Dendritic cell treated with granulocyte-macrophage colony-stimulating factor and Interleukin-4, amounts not matched to agents 40 ng/mL and 50 ng/mL, for 4 days (primary cell): ENCODE data around the gene C3orf22.
"Not testable (repeated sequence)": the region's sequence is repeated elsewhere in the genome, so short reads cannot be mapped to it uniquely, and the experiment has no call there.

Experiments
- H3K27ac Mint-ChIP-seq: one replicate; pipeline ENCODE4 v1.8.0; 2022; ENCODE audit warnings: mild to moderate bottlenecking, mixed read lengths
- H3K27me3 Mint-ChIP-seq: one replicate; pipeline ENCODE4 v1.8.0; 2022; ENCODE audit warnings: mild to moderate bottlenecking, mixed read lengths
- H3K36me3 Mint-ChIP-seq: one replicate; pipeline ENCODE4 v1.8.0; 2022; ENCODE audit warnings: low read depth, mixed read lengths
- H3K4me1 Mint-ChIP-seq: one replicate; pipeline ENCODE4 v1.8.0; 2022; ENCODE audit warnings: low read depth, mixed read lengths
- H3K4me3 Mint-ChIP-seq: one replicate; pipeline ENCODE4 v1.8.0; 2022; ENCODE audit warnings: mild to moderate bottlenecking, moderate library complexity, mixed read lengths
- H3K9me3 Mint-ChIP-seq: one replicate; pipeline ENCODE4 v1.8.0; 2022; ENCODE audit warnings: mixed read lengths
- intact Hi-C: fragments of 100-400 bp; cut with micrococcal nuclease; formaldehyde crosslinking; loops from one replicate; pipeline ENCODE4 v1.15.0; 2022

C3orf22 gene, protein sequence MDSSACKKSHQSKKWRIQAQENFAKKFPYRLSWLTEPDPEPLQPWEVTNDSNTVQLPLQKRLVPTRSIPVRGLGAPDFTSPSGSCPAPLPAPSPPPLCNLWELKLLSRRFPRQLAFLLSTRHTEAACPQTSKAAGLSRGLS

GRCh38 chr3:126558336-126559071 is at the start of gene C3orf22:
TSS of gene C3orf22 (minus strand) at chr3:126558932. CDS start at chr3:126553390, 5,542 bp downstream.
- no peaks in the 10 kb centered on the region for H3K36me3 Mint-ChIP-seq
- no peak within 1 kb of the TSS for H3K27ac Mint-ChIP-seq
- no peaks in the 10 kb centered on the region for H3K4me1 Mint-ChIP-seq
- peaks cover 2% of the 10 kb centered on the region for H3K27me3 Mint-ChIP-seq
- H3K4me3 Mint-ChIP-seq: no peak within 1 kb of the TSS
- intact Hi-C loops: no loop called here
- no peaks in the 10 kb centered on the region for H3K9me3 Mint-ChIP-seq

GRCh38 chr3:126607214-126607908 is 48.6 kb upstream of the C3orf22 start:
- intact Hi-C loops: no loop called here
- Mint-ChIP-seq H3K27me3 (no peaks in the 10 kb centered on the region), H3K36me3 (peaks cover 6% of the 10 kb centered on the region), H3K4me3 (no peak overlapping the region), H3K9me3 (no peaks in the 10 kb centered on the region), H3K27ac (no peak overlapping the region), H3K4me1 (peaks cover 7% of the 10 kb centered on the region)

- Mint-ChIP-seq H3K4me1 (peaks cover 18% of the 10 kb centered on the region), H3K27ac (no peak overlapping the region), H3K36me3 (peaks cover 6% of the 10 kb centered on the region), H3K9me3 (no peaks in the 10 kb centered on the region), H3K27me3 (no peaks in the 10 kb centered on the region), H3K4me3 (no peak overlapping the region)
- intact Hi-C loops: no loop called here
Measured at GRCh38 chr3:126606001-126606400, 47.3 kb upstream of the C3orf22 start.

- no peaks in the 10 kb centered on the region for H3K9me3 Mint-ChIP-seq
- no peak overlapping the region for H3K4me3 Mint-ChIP-seq
- peaks cover 6% of the 10 kb centered on the region for H3K36me3 Mint-ChIP-seq
- no peak overlapping the region for H3K27ac Mint-ChIP-seq
- intact Hi-C loops: no loop called here
- H3K27me3 Mint-ChIP-seq: no peaks in the 10 kb centered on the region
- peaks cover 23% of the 10 kb centered on the region for H3K4me1 Mint-ChIP-seq
Measured at GRCh38 chr3:126604691-126605090, 46.0 kb upstream of the C3orf22 start.

DNA sequence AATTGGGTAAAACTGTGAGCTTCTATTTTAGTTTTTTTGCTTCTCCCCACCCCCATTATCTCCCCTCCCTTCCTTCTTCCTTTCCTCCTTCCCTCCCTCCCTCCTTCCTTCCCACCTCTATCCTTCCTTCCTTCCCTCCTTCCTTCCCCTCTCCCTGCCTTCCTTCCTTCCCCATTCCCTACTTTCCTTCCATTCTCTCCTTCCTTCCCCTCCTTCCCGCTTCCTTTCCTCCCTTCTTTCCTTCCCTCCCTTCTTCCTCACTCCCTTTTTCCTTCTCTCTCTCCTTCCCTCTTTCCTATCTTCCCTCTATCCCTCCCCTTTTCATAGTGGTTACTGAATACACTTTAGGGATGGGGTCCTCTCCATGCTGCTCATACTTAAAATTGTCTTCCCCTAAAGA is 40.4 kb upstream of the C3orf22 start:
- H3K36me3 Mint-ChIP-seq: no peaks in the 10 kb centered on the region
- no peak overlapping the region for H3K27ac Mint-ChIP-seq
- intact Hi-C loops: no loop called here
- peaks cover 12% of the 10 kb centered on the region for H3K9me3 Mint-ChIP-seq
- H3K4me3 Mint-ChIP-seq: no peak overlapping the region
- peaks cover 16% of the 10 kb centered on the region for H3K4me1 Mint-ChIP-seq
- H3K27me3 Mint-ChIP-seq: no peaks in the 10 kb centered on the region

- intact Hi-C loops, H3K4me3 Mint-ChIP-seq, H3K36me3 Mint-ChIP-seq, H3K27me3 Mint-ChIP-seq, H3K27ac Mint-ChIP-seq, H3K4me1 Mint-ChIP-seq: not testable (repeated sequence)
- H3K9me3 Mint-ChIP-seq: peaks cover 12% of the 10 kb centered on the region
Measured at GRCh38 chr3:126595479-126595878, 36.7 kb upstream of the C3orf22 start.

DNA sequence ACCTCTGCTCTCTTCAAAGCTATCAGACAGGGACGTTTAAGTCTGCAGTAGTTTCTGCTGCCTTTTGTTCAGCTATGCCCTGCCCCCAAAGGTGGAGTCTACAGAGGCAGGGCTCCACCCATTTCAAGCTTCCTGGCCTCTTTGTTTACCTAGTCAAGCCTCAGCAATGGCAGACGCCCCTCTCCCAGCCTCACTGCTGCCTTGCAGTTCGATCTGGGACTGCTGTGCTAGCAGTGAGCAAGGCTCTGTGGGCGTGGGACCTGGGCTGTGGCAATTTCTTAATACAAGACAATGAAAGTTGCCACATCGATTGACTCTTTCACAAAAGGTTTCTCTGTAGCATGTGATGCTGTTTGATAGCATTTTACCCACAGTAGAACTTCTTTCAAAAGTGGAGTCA is 32.8 kb upstream of the C3orf22 start:
- intact Hi-C loops, H3K4me1 Mint-ChIP-seq, H3K4me3 Mint-ChIP-seq, H3K36me3 Mint-ChIP-seq, H3K27me3 Mint-ChIP-seq, H3K27ac Mint-ChIP-seq: not testable (repeated sequence)
- peaks cover 12% of the 10 kb centered on the region for H3K9me3 Mint-ChIP-seq

- H3K4me3 Mint-ChIP-seq: no peak overlapping the region
- no peaks in the 10 kb centered on the region for H3K9me3 Mint-ChIP-seq
- peaks cover 7% of the 10 kb centered on the region for H3K4me1 Mint-ChIP-seq
- peaks cover 7% of the 10 kb centered on the region for H3K27me3 Mint-ChIP-seq
- no peaks in the 10 kb centered on the region for H3K36me3 Mint-ChIP-seq
- H3K27ac Mint-ChIP-seq: no peak overlapping the region
- intact Hi-C loops: no loop called here
Measured at GRCh38 chr3:126582311-126582710, 23.6 kb upstream of the C3orf22 start.

GRCh38 chr3:126581569-126581968 is 22.8 kb upstream of the C3orf22 start:
- H3K4me3 Mint-ChIP-seq: no peak overlapping the region
- intact Hi-C loops: no loop called here
- H3K9me3 Mint-ChIP-seq: no peaks in the 10 kb centered on the region
- no peak overlapping the region for H3K27ac Mint-ChIP-seq
- peaks cover 10% of the 10 kb centered on the region for H3K4me1 Mint-ChIP-seq
- no peaks in the 10 kb centered on the region for H3K36me3 Mint-ChIP-seq
- peaks cover 7% of the 10 kb centered on the region for H3K27me3 Mint-ChIP-seq

GRCh38 chr3:126580746-126581145 is 22.0 kb upstream of the C3orf22 start:
- intact Hi-C loops: no loop called here

DNA sequence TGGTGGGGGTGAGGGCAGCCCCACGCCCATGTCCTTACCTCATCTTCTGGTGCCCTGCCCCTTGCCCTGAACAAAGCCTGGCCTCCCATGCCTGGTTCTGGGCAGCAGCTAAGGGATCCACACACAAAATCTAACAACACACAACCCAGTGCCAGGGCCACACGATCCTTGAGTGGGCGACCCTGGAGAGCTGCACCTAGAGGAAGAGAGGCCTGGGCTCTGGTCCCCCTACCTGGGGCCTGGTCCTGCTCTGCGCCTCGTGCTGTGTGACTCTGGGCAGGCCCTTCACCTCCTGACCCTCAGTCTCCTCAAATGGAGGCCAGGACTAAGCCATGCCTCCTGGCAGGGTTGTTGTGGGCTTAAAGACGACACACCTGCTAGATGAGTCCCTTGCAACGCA is 20.0 kb upstream of the C3orf22 start:
- no peak overlapping the region for H3K27ac Mint-ChIP-seq
- peaks cover 7% of the 10 kb centered on the region for H3K27me3 Mint-ChIP-seq
- H3K36me3 Mint-ChIP-seq: no peaks in the 10 kb centered on the region
- H3K9me3 Mint-ChIP-seq: no peaks in the 10 kb centered on the region
- intact Hi-C loops: no loop called here
- peaks cover 10% of the 10 kb centered on the region for H3K4me1 Mint-ChIP-seq
- no peak overlapping the region for H3K4me3 Mint-ChIP-seq

More at GRCh38 chr3:126580746-126581145, 22.0 kb upstream of the C3orf22 start:
- Mint-ChIP-seq H3K27ac (no peak overlapping the region), H3K4me1 (peaks cover 10% of the 10 kb centered on the region), H3K9me3 (no peaks in the 10 kb centered on the region), H3K36me3 (no peaks in the 10 kb centered on the region), H3K27me3 (peaks cover 7% of the 10 kb centered on the region), H3K4me3 (no peak overlapping the region)

DNA sequence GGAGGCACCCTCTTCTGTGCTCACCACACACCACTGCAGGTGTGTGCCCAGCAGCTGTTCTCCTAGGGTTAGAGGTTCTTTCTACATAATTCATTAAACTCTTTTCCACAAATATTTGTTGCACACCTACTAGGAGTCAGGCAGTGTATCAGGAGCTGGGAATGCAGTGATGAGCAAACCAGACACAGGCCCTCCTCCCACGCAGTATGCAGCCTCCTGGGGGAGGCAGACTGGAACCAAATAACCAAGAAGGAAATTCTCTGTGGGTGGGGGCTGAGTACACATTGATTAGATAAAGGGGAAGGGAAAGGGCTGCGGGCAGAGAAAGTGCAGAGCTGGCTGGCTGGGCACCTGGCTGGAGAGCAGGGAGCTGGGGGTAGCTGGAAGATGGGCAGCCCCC is 18.5 kb upstream of the C3orf22 start:
- Mint-ChIP-seq H3K9me3 (no peaks in the 10 kb centered on the region), H3K4me3 (no peak overlapping the region), H3K27me3 (peaks cover 4% of the 10 kb centered on the region), H3K27ac (no peak overlapping the region), H3K4me1 (peaks cover 10% of the 10 kb centered on the region), H3K36me3 (no peaks in the 10 kb centered on the region)
- intact Hi-C loops: no loop called here

DNA sequence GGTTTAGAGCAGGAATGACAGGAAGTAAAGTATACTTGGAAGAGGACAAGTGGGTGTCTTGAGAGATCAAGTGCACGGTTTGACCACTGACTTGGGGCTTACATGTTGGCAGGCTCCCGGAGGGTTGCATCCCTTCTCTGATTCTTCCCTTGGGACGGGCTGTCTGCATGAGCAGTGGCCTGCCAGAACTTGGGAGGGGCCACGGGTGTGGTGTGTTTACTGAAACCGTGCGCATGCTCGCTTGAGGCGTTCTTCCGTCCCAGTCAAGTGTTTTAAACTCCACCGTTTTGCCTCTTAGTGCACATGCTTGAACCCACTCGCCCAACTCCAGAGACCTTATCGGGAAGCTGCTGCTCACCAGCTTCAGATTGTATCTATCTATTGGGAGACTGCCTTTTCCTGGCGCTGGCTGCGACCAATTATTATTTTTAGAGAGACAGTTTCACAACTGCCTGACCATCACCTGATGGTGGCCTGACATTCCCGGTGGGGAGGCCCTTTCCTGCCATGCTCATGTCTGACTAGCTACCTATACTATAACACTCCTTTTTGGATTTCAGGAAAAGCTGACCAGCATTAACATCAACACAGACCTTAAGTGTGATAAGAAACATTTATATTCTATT is 14.9 kb upstream of the C3orf22 start:
- H3K9me3 Mint-ChIP-seq: no peaks in the 10 kb centered on the region
- H3K27ac Mint-ChIP-seq: no peak overlapping the region
- peaks cover 1% of the 10 kb centered on the region for H3K27me3 Mint-ChIP-seq
- H3K4me1 Mint-ChIP-seq: peaks cover 6% of the 10 kb centered on the region
- intact Hi-C loops: no loop called here
- H3K4me3 Mint-ChIP-seq: no peak overlapping the region
- no peaks in the 10 kb centered on the region for H3K36me3 Mint-ChIP-seq

DNA sequence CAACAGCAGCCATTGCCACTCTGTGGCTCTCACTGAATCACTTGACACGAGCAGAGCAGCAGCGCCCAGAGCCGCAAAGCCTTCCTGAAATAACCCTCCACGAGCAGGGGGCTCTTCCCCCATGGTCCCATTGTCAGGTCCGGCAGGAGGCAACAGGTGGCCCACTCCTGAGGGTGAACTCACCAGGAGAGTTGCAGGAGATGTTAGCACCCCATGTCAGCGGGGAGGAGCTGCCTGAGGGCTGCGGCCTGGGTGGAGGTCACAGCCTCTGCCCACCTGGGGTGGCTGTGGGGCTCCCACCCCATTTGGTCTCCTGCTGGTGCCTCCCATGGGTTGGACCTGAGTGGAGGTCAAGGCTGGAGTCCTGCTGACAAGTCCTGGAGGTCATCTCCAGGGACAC is 12.3 kb upstream of the C3orf22 start:
- H3K4me1 Mint-ChIP-seq: peaks cover 7% of the 10 kb centered on the region
- no peaks in the 10 kb centered on the region for H3K36me3 Mint-ChIP-seq
- no peak overlapping the region for H3K4me3 Mint-ChIP-seq
- no peaks in the 10 kb centered on the region for H3K27me3 Mint-ChIP-seq
- no peaks in the 10 kb centered on the region for H3K9me3 Mint-ChIP-seq
- intact Hi-C loops: no loop called here
- no peak overlapping the region for H3K27ac Mint-ChIP-seq
